NCI-H1092 (cell line): ENCODE results near the gene SMG1.

Source experiments
- DNase-seq: peaks from one replicate; lab custom pipeline; 2025; lab: John Stamatoyannopoulos, UW

SMG1 gene

GRCh38 chr16:18846416-18846815 lies 79.8 kb downstream of the SMG1 start:
- no peak for DNase-seq

- DNase-seq = no peak
Measured at GRCh38 chr16:18842565-18842964, 83.6 kb downstream of the SMG1 start.

GRCh38 chr16:18841833-18842525 lies 84.2 kb downstream of the SMG1 start:
- DNase-seq = no peak

GRCh38 chr16:18839555-18839954 lies 86.7 kb downstream of the SMG1 start:
- no peak for DNase-seq

GRCh38 chr16:18836702-18837101 lies 89.5 kb downstream of the SMG1 start:
- DNase-seq = no peak

- no peak for DNase-seq
Measured at GRCh38 chr16:18834864-18835263, 91.3 kb downstream of the SMG1 start.

GRCh38 chr16:18833707-18834505 lies 92.3 kb downstream of the SMG1 start:
- no peak for DNase-seq

GRCh38 chr16:18832613-18833012 lies 93.6 kb downstream of the SMG1 start:
- no peak for DNase-seq

GRCh38 chr16:18832006-18832405 lies 94.2 kb downstream of the SMG1 start:
- DNase-seq = no peak

- DNase-seq = no peak
Measured at GRCh38 chr16:18829251-18829650, 97.0 kb downstream of the SMG1 start.

- DNase-seq = no peak
Measured at GRCh38 chr16:18827890-18828289, 98.3 kb downstream of the SMG1 start.

GRCh38 chr16:18816286-18816685 lies 109.9 kb downstream of the SMG1 start:
- no peak for DNase-seq

- DNase-seq = no peak
Measured at GRCh38 chr16:18811925-18812324, 114.3 kb downstream of the SMG1 start.

GRCh38 chr16:18809165-18809564 lies 117.0 kb downstream of the SMG1 start:
- no peak for DNase-seq

GRCh38 chr16:18805257-18805773 lies 120.9 kb downstream of the SMG1 start:
- DNase-seq = no peak

- DNase-seq = no peak
Measured at GRCh38 chr16:18804540-18804939, 121.7 kb downstream of the SMG1 start.

GRCh38 chr16:18803569-18804462 lies 122.4 kb downstream of the SMG1 start:
- DNase-seq = no peak

GRCh38 chr16:18802767-18803343 lies 123.4 kb downstream of the SMG1 start:
- DNase-seq = no peak

- peak; percentile 99 for DNase-seq
Measured at GRCh38 chr16:18801145-18801972, 124.8 kb downstream of the SMG1 start, which contains the start of gene ARL6IP1. TSS of gene ARL6IP1 (minus strand) at chr16:18801549. CDS start at chr16:18801466, 83 bp downstream.

- no peak for DNase-seq
Measured at GRCh38 chr16:18800775-18801144, 125.4 kb downstream of the SMG1 start.

- no peak for DNase-seq
Measured at GRCh38 chr16:18800293-18800692, 125.9 kb downstream of the SMG1 start.
